T-helper 1 cell treated with Interleukin-12 subunit alpha and Interleukin-12 subunit beta and Interleukin-4 antibody, amounts not matched to agents 30 μg/mL and 1 μg/mL, for 36 hours (primary cell): Measurements from ENCODE around the gene PDE9A.
"Not testable (repeated sequence)": the region's sequence is repeated elsewhere in the genome, so short reads cannot be mapped to it uniquely, and the experiment has no call there.

Source experiments
- H3K27ac Mint-ChIP-seq: one replicate; pipeline ENCODE4 v1.8.0; 2021; ENCODE audit warnings: mild to moderate bottlenecking, mixed read lengths
- H3K27me3 Mint-ChIP-seq: one replicate; pipeline ENCODE4 v1.8.0; 2021; ENCODE audit warnings: low read depth, mixed read lengths
- H3K36me3 Mint-ChIP-seq: one replicate; pipeline ENCODE4 v1.8.0; 2021; ENCODE audit warnings: low read depth, mixed read lengths
- H3K4me1 Mint-ChIP-seq: one replicate; pipeline ENCODE4 v1.8.0; 2021; ENCODE audit warnings: low read depth, mixed read lengths
- H3K4me3 Mint-ChIP-seq: one replicate; pipeline ENCODE4 v1.8.0; 2021; ENCODE audit warnings: mild to moderate bottlenecking, moderate library complexity, mixed read lengths
- H3K9me3 Mint-ChIP-seq: one replicate; pipeline ENCODE4 v1.8.0; 2021; ENCODE audit warnings: mixed read lengths

Gene PDE9A

DNA sequence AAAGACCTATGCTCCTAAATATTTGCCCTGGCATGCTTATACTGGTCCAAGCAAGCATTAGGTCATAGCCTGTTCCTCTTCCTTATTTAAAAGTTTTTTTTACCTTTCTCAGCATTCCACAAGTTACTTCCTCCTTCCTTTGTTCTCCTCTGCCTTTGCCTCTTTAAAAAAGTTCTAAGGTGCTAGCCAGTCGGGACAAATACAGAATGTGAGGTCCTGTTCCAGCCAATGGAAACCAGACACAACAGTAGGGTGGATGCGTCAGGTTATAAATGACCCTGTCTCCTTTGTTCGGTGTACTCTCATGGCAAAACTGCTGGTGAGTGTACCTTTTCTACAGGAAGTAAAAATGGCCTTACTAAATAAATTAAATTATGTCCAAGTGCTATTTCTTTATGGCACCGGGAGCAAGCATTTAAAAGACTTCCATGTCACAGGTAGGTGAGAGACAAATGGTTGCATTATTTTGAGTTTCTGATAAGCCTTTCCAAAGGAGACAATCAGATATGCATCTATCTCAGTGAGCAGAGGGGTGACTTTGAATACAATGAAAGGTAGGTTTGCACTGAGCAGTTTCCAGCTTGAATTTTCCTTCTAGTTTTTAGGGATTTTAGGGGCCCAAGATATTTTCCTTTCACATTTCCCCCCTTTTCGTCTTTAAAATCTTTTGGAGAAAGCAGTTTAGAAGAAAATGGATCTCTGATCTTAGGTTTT lies 159.3 kb downstream of the PDE9A start:
- peaks cover 29% of the 10 kb centered on the region for H3K27me3 Mint-ChIP-seq

DNA sequence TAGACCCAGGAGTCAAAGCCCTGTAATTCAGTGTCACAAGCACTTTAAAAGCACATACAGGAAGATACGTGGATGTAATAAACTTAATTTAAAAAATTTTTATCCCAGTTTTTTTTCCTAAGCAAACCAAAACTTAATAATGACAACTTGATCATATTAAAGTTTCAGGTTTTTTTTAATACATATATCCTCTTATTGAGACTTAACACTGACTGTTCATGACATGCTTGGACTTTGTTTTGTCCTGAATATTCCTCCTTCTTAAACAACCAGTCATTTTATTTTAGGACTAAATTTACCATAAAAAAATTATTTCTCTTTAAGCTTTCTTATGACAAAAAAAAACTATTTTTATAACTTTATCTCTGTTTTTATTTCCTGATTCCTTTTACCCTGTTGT lies 161.8 kb downstream of the PDE9A start:
- H3K4me3 Mint-ChIP-seq: no peak overlapping the region
- H3K27me3 Mint-ChIP-seq: peaks cover 11% of the 10 kb centered on the region
- no peaks in the 10 kb centered on the region for H3K36me3 Mint-ChIP-seq
- H3K9me3 Mint-ChIP-seq: peaks cover 15% of the 10 kb centered on the region
- no peak overlapping the region for H3K27ac Mint-ChIP-seq
- H3K4me1 Mint-ChIP-seq: no peaks in the 10 kb centered on the region

More for the DNA sequence above, 159.3 kb downstream of the PDE9A start:
- not testable (repeated sequence) for H3K36me3 Mint-ChIP-seq, H3K4me3 Mint-ChIP-seq, H3K4me1 Mint-ChIP-seq, H3K27ac Mint-ChIP-seq
- H3K9me3 Mint-ChIP-seq: peaks cover 15% of the 10 kb centered on the region

DNA sequence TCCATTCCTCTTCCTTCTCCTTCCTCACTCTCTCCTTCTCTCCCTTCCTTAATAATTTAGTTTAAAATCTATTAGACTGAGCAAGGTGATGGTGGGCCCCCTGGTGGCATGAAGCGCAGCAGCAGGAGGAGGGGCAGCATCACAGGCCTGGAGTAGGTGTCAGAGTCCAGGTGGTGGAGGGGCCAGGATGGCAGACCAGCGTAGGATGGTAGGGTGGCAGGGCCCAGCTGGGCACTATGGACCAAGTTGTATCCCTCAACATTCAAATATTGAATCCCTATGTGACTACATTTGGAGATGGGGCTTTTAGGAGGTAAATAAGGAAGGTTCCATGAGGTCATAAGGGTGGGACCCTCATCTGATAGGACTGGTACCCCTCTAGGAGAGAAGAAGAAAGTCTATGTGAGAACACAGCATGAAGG lies 164.9 kb downstream of the PDE9A start:
- Mint-ChIP-seq H3K36me3 (no peaks in the 10 kb centered on the region), H3K4me3 (no peak overlapping the region), H3K27me3 (peaks cover 3% of the 10 kb centered on the region), H3K27ac (peak overlapping the region; percentile 10), H3K9me3 (peaks cover 15% of the 10 kb centered on the region), H3K4me1 (no peaks in the 10 kb centered on the region)

DNA sequence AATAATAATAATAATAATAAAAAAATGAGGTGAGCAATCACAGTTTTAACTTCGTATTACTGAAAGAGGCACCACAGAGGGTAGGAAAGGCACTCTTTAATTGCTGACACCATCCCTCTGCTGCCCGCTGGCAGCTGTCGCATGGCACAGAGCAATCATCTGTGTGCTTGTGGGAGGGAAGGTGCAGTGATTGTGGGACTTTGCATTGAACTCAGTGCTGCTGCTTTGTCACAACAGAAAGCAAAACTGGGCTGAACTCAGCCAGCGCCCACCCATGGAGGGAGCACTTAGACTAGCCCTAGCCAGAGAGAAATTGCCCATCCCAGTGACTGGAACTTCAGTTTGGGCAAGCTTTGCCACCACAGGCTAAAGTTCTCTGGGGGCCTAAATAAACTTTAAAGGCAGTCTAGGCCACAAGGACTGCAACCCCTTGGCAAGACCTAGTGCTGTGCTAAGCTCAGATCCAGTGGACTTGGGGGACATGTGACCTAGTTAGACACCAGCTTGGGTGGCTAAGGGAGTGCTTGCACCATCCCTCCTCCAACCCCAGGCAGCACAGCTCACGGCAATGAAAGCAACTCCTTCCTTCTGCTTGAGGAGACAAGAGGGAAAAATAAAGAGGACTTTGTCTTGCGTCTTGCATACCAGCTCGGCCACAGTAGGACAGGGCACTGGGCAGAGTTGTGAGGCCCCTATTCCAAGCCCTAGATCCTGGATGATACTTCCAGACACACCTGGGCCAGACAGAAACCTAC lies 166.6 kb downstream of the PDE9A start:
- H3K27ac Mint-ChIP-seq: no peak overlapping the region
- H3K36me3 Mint-ChIP-seq: no peaks in the 10 kb centered on the region
- H3K27me3 Mint-ChIP-seq: peaks cover under 1% of the 10 kb centered on the region
- peaks cover 12% of the 10 kb centered on the region for H3K9me3 Mint-ChIP-seq
- no peaks in the 10 kb centered on the region for H3K4me1 Mint-ChIP-seq
- H3K4me3 Mint-ChIP-seq: no peak overlapping the region

DNA sequence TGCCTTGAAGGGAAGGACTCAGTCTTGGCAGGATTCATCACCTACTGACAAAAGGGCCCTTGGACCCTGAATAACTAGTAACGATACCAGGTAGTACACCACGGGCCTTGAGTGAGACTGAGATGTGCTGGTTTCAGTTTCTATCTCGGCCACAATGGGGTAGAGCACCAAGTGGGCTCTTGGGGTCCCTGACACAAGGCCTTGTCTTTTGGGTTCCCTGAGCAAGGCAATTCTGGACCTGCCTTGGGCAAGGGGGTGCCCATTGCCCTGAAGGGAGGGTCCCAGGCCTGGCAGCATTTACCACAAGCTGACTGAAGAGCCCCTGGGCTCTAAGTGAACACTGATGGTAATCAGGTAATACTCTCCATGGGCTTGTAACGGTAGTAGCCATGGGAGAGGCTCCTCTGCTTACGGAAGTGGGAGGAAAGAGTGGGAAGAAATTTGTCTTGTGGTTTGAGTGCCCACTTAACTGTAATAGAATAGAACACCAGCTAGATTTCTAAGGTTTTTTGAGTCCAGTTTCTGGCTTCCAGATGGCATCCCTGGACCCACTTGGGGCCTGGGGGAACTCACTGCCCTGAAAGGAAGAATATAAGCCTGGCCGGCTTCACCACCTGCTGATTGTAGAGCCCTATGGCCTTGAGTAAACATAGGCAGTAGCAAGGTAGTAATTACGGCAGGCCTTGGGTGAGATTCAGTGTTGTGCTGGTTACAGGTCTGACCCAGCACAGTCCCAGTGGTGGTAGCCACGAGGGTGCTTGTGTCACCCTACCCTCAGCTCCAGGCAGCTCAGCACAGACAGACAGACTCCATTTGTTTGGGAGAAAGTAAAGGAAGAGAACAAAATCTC lies 167.4 kb downstream of the PDE9A start:
- Mint-ChIP-seq H3K9me3 (peaks cover 9% of the 10 kb centered on the region), H3K4me1 (no peaks in the 10 kb centered on the region)

More for the DNA sequence above, 167.4 kb downstream of the PDE9A start:
- Mint-ChIP-seq H3K27me3 (peaks cover 8% of the 10 kb centered on the region), H3K36me3 (no peaks in the 10 kb centered on the region), H3K27ac (no peak overlapping the region), H3K4me3 (no peak overlapping the region)
